ENCODE measurements around the gene MLANA.
A peak's percentile ranks its signal among the peaks of the same experiment; 100 is the strongest.
"Not testable (repeated sequence)": the region's sequence is repeated elsewhere in the genome, so short reads cannot be mapped to it uniquely, and the experiment has no call there.

MLANA gene

DNA sequence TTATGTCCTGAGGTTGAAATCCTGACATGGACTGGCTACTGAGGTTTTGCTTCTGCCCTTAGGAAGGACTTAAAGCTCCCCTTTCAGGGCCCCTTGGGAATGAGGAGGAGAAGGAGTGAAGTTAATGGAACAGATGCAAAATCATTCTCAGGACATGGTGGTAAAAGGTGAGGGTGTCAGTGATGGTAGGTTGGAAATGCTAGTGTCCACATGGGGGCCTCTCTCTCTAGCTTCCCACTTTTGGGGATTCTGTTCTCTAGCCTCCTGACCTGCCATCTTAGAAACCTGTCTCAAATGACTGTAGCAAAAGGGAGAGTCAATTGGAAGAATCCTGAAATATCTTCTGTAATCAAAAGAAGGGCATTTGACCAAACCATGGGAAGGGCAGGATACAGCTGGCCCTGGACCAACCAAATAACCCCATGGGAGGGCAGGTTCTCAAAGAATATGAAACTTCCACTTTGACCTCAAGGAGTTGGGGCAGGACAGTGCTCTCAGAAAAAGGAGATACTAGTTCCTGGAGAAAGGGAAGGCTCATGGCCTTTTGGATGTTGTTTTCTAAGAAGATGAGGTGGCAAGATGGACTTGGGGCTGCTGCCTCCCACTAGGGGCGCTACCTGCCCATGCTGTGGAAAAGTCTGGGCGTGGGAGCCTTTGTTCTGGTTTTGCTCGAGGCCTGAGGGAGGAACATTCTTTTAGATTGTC lies 21.2 kb upstream of the MLANA start:
- no peak for DNase-seq (ENCODE audit: low read depth in 2 of 2, low spot score in 1 of 2)

DNA sequence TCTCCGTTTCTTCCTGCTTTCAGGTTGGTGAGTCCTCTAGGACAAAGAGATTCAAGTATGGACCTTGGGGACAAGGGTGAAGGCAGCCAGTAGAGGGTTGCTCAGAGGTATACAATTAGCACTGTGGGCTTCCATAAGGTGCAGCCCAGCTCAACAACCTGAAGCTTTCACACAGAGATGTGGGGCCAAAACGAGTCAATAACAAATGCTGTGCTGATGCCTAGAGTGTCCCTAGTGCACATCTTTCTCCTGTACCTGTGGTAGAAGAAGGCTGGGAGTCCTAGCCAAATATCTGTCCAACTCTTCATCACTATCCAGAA lies 20.7 kb upstream of the MLANA start:
- DNase-seq (ENCODE audit: low read depth in 2 of 2, low spot score in 1 of 2), result no peak

DNA sequence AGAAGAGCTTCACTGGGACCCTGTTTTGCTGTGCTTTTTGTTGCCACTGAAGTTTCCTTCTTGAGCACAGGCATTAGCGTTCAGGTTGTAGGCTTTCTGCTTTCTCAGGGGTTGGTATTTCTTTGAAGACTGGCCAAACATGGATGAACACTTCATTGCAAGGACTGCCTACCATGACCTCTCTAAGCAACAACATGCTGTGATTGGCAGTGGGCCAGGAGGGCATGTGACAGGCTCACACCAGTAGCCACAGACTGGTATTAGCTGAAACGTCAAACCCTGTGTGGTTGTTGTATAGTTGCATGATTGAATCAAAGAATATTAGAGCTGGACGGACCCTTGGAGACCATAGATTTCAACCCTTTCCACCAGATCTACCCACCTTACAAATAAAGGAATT lies 20.0 kb upstream of the MLANA start:
- DNase-seq (ENCODE audit: low read depth in 2 of 2, low spot score in 1 of 2), result no peak

DNA sequence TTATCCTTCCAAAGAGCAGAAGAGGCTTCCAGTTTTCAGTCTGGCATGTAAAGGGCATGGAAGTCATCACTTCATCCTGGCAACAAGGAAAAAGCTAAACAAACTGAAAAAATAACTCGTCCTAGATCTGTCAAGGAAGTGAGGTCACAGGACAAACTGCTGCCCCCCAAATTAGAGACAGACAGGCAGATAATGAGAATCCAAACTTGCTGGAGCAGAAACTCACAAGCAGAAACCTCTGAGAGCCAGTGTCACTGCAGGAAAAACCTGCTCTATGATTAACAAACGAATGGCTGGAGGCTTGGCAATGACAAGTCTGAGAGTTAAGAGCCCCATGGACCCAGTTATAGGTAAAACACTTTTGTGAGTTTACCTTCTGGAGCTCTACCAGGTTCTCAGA lies 18.9 kb upstream of the MLANA start:
- DNase-seq (ENCODE audit: low read depth in 2 of 2, low spot score in 1 of 2), result no peak

DNA sequence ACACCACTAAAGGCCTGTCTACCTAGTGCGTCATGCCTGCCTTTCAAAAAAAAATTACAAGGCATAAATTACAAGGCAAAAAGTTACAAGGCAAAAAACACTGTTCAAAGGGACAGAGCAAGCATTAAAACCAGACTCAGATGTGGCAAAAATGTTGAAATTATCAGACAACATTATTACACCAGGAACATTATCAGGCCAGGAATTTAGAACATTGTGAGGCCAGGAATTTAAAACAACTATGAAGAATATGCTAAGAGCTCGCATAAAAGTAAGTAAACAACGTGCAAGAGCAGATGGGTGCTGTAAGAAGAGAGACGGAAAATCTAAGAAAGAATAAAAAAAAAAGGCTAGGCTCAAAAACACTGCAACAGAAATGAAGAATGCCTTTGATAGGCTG lies 18.2 kb upstream of the MLANA start:
- DNase-seq (ENCODE audit: low read depth in 2 of 2, low spot score in 1 of 2), result no peak

DNA sequence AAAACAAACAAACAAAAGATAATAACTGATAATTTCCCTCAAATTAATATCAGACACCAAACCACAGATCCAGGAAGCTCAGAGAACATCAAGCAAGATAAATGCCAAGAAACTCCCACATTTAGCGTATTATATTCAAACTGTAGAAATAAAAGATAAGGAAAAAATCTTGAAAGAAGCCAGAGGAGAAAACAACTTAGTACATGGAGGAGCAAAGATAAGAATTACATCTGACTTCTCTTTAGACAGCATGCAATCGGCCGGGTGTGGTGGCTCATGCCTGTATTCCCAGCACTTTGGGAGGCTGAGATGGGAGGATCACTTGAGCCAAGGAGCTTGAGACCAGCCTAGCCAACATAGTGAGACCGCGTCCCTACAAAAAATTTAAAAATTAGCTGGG lies 17.2 kb upstream of the MLANA start:
- DNase-seq (ENCODE audit: low read depth in 2 of 2, low spot score in 1 of 2), result no peak

DNA sequence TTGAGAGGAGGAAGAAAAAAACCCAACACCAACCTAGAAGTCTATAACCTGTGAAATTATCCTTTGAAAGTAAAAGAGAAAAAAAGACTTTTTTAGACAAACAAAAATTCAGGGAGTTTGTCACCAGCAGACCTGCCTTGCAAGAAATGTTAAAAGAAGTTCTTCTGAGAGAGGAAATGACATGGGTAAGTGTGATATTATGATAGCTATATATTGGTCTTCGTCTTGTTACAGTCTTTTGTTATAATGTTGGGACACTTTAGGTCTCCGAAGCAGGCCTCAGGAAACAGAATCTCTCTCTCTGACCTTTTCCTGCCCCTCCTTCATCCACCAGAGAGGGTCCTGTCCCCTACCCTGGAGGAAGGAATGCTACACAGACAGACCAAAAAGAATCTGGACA lies 16.6 kb upstream of the MLANA start:
- DNase-seq (ENCODE audit: low read depth in 2 of 2, low spot score in 1 of 2), result no peak

DNA sequence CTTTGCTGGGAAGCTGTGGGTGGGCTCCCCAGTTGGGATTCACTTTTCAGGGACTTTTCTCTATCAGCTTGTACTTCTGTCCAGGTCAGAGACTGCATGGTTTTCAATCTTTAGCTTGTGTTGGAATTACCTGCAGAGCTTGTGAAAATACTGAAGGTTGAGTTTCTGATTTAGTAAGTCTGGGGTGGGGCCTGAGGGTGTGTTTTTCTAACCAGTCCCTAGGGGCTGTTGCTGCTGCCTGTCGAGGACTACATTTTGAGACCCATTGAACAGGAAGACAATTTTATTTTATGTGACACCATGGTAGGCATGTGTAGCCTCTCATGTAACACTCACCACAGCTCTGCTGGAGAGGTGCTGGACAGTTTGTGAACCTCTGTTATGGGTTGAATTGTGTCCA lies 14.7 kb upstream of the MLANA start:
- no peak for DNase-seq (ENCODE audit: low read depth in 2 of 2, low spot score in 1 of 2)

DNA sequence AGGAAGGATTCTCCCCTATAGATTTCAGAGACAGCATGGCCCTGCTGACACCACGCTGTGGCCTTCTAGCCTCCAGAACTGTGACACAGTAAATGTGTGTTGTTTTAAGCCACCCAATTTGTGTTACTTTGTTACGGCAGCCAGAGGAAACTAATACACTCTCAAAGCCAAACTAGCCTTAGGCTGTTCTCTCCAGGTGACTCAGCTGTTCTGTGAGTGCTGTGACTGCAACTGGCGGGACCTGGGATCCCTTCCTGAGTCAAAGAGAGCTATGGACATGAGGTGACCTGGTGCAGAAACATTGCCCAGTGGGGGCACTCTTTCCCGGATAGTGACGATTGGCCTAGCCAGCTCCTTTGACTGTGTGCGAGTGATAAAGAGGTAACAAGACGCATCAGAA lies 14.0 kb upstream of the MLANA start:
- no peak for DNase-seq (ENCODE audit: low read depth in 2 of 2, low spot score in 1 of 2)

DNA sequence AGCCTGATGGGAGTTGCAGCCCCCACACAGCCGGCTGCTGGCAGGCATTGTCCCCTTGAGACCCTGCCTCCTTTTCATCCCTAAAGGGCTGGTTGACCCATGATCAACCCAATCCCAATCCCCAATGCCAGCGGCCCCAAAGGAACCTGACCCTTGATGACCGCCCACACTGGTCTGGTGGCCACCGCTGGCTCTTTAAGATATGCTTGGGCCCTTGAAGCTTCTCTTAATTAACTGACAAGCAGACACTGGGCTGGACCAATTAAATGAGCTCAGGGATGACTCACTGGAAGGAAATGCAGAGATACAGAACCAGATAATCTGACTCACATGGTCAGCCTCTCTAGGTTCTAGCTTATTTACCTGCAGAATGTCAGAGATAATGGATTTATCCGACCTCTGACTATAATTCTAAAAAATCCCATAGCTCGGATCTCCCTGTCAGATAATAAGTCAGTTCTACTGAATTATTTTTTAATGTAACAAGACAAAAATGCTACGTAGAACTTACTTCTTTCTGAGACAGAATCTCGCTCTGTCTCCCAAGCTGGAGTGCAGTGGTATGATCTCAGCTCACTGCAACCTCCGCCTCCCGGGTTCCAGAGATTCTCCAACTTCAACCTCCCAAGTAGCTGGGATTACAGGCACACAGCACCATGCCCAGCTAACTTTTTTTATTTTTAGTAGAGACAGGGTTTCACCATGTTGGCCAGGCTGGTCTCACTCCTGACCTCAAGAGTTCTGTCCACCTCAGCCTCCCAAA lies 11.1 kb upstream of the MLANA start:
- no peak for DNase-seq (ENCODE audit: low read depth in 2 of 2, low spot score in 1 of 2)

DNA sequence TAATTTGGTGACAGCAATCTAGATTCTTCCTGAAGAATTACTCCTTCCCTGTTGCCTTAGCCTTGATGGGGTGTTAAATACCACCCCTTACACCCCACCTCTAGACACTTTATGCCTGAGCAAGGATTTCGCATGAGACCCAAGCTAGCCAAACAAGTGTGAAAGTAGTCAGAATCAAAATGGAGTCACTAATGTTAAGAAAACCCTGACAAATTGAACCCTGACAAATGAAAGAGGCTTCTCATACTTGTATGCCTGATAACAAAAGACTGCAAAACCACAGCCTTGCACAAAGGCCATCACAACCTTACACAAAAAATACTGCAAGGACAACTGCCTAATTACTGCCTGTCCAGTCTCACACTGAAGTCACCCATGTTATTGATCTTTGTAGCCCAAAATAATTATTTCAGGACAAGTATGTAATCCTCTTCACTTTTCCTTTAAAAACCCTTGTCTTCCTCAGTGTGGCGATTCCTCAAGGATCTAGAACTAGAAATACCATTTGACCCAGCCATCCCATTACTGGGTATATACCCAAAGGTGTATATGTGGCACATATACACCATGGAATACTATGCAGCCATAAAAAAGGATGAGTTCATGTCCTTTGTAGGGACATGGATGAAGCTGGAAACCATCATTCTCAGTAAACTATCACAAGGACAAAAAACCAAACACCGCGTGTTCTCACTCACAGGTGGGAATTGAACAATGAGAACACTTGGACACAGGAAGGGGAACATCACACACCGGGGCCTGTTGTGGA lies 8.3 kb upstream of the MLANA start:
- not testable (repeated sequence) for DNase-seq (ENCODE audit: low read depth in 2 of 2, low spot score in 1 of 2)

DNA sequence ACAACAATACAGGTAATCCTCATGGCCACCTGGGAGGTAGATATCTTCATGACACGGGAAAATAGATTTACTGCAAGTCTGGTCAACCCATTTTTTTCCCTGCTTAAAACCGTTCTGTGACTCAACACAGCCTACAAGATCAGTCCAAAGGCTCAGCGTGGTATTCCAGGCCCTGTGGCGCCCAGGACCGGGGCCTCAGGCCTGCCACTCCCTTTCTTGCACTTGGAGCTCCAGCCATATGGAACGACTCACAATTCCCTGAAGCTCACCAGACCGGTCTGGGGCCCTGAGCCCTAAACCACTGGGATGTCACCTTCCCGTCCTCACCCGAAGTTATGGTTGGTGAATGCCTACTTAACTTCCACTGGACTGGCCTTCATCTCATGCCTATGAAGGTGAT lies 6.5 kb upstream of the MLANA start:
- no peak for DNase-seq (ENCODE audit: low read depth in 2 of 2, low spot score in 1 of 2)

DNA sequence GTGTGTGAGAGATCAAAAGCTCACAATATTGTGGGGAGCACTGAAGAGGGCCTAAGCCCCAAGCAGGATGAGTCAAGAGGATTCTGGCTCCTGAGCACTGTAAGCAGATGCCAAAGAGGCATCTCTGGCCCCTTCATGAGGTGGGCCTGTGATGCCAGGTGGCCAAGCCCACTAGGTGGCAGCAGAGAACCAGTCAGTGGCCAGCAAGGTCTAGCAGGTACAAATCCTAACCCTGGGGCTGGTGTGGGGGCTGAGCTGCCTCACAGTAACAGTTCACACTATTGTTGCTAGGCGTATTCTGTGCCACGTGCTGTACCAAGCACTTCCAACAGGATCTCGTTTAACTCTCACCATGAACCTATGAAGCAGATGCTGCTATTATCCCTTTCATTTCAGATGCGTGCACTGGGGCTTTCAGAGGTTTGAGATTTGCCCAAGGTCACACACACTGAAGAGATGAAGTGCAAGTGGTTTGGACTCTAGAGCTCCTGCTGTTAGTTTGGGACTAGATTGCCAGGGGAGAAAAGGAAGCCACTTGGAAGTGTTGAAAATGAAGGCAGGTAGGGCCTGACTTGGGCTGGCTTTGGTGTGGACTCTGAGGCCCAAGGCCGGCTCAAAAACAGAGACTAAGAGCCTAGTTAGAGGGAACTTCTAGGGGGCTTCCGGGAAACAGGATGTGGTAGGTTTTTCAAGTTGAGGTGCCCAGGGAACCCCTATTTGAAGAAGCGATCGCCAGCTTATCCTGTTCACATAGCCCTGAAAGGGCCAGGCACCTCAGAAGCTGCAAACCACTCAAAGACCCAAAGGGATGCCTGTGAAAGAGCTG lies 4.4 kb upstream of the MLANA start:
- DNase-seq (ENCODE audit: low read depth in 2 of 2, low spot score in 1 of 2), result peak; percentile 57 to 71

DNA sequence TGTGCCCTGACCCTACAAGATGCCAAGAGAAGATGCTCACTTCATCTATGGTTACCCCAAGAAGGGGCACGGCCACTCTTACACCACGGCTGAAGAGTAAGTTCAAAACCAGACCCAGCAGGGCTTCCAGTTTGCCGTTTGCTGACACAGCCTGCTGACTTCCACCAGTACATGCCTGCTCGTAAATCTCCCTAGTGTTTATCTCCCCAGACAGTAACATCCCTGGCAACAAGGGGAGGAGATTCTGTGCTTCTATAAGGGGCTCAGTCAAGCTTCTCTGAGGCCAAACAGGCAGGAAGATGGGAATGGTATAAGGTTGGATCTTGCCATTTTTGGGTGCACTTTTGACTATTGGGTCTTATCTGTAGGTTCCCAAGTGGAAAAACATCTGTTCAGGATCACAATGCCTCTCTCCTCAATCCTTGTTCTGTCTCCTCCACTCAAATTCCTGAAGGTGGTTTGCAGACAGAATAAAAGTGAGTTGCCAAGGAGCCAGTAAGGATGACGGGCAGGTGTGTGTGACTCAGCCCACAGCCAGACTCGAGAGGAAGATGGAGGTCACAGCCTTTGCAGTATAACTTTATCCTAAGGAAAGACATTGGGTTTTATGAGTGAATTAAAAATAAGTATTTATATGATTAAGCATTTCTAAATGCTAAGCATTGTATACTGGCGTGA lies 1.9 kb downstream of the MLANA start:
- DNase-seq (ENCODE audit: low read depth in 2 of 2, low spot score in 1 of 2), result no peak

DNA sequence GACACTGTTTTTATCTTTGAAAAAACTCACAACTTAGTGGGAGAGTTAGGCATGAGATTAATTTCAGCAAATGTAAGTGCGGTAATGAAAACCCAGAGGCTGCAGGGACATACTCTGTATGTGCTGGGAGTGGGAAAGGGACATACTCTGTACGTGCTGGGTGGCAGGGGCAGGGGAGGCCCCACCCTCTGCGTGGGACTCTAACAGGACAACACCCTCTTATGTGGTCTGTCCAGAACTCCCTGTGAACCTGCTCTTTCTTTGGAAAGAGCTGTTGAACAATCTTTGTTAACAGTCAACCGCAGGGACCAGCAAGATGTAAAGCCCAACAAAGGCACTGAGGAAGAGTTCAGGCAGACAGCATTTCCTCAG lies 2.4 kb downstream of the MLANA start:
- DNase-seq (ENCODE audit: low read depth in 2 of 2, low spot score in 1 of 2), result no peak

DNA sequence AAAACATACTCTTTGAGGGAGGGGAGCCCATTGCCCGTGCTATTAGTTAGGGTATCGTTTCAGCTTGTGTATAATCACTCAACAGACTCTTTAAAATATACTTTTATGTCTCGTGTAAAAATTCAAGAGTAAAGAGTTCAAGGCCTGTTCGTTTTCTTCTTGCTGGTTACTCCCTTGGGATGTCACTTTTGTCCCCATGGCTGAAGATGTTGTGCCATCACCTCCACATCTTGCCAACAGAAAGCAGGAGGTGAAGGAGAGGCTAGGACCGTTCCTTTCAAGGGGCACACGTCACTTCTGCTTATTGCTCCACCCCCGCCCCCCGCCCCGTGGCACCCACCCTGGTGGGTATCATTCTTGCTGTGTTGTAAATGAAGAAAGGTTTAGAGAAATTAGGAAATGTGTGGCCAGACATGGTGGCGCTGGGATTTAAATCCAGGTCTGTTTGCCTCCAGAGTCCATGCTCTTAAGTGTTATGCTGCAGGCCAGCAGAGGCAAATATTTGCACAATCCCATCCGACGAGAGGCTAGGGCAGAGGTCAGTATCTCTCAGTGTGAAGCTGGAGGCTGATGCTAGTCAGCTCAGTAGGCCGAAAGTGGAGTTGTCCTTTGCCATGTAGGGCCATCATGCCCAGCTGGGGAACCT lies 3.0 kb downstream of the MLANA start:
- no peak for DNase-seq (ENCODE audit: low read depth in 2 of 2, low spot score in 1 of 2)

DNA sequence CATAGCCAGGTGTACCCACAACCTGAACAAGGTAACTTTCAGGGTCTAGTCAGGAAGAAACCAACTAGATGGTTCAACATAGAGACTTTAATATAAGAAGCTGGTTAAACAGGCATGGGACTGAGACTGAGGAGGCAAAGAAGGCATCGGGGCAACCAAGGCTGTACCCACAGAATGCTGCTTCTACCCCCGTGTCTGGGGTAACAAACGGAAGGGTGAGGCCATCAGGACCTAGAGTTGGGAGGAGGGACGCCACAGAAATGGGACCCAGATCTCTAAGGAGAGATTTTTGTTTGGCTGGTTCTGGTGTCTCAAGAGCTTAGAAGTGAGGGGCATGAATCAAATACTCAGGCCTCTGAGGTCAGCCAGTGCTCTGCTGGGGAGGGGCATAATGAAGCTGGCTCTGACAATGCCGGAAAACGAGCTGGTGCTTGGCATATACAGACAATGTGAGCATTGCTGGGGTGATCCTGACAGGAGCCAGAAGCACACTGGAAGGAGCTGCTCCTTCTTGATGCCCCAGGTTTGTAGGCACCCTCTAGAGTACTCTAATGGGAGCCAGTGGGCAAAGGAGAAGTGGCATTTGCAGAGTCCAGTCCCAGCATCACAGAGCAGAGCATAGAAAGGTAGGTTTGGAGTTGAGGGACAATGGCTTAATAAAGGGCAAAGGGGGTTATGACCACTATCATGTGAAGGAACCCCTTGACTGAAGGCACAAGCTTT lies 3.7 kb downstream of the MLANA start:
- no peak for DNase-seq (ENCODE audit: low read depth in 2 of 2, low spot score in 1 of 2)

DNA sequence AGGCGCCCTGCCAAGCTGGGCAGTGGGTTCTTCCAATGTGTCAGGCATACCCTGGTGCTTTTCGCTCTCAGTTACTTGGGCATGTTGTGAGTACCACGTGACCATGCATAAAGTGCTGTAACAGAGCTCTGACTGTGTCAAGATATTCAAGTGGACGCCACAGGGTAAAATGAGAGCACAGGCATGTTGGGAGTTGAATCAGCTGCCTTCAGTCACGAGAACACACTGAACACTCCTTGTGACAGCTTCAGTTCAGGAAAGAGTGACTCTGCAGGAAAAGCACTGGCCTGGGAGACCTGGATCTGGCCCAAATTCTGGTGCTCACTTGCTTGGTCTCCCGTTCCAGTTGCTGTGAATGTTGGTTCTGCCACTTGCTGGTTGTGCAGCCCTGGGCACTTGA lies 5.1 kb downstream of the MLANA start:
- DNase-seq (ENCODE audit: low read depth in 2 of 2, low spot score in 1 of 2), result no peak

DNA sequence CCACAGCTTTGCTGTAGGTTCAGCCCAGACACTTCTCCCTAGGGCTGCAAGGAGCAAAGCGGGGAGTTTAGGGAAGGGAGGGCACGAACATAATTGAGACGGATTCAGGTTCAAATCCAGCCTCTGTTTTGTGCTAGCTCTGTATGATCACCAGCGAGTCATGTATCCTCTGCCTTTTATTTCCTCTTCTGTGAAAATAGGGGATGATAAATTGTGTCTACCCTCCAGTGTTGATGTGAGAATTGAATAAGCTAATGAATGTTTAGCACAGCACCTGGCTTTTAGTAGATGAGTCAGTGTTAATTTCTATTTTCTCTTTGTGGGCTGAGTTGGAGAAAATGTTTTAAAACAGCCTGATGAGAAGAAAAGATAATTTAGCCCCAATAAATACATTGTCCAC lies 6.2 kb downstream of the MLANA start:
- DNase-seq (ENCODE audit: low read depth in 2 of 2, low spot score in 1 of 2), result no peak

DNA sequence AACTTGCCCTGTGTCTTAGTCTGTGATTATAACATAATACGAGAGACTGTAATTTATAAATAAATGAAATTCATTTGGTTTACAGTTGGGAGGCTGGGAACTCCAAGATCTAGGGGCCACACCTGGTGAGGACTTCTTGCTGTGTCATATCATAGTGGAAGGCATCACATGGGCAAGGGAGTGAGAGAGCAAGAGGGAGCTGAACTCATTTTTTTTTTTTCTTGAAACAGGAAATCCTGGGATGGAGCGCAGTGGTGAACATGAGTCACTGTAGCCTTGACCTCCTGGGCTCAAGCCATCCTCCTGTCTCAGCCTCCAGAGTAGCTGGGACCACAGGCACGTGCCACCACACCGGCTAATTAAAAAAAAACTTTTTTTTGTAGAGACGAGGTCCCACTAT lies 7.2 kb downstream of the MLANA start:
- no peak for DNase-seq (ENCODE audit: low read depth in 2 of 2, low spot score in 1 of 2)

All from stimulated activated CD8-positive, alpha-beta memory T cell treated with anti-CD3 and anti-CD28 coated beads, Interleukin-4, amount 100 ng/mL, for 4 hours (primary cell).